CD8-positive, alpha-beta memory T cell (primary cell): ENCODE data around the gene TUBB1. TPM values are rescaled to one million over a fixed set of nuclear protein-coding genes. Genes with fewer than 3 reads are reported as not detected.

ENCODE experiments used
- CTCF ChIA-PET: fragments of 350-600 bp; sonication (Branson Sonifier 250); formaldehyde crosslinking; loops from one replicate; lab custom pipeline; 2021; ENCODE audit warnings: antibody characterized with exemption; lab: Charles Lee
- POLR2A ChIA-PET: fragments of 350-600 bp; sonication (Branson Sonifier 250); formaldehyde crosslinking; loops from one replicate; lab custom pipeline; 2021; ENCODE audit warnings: antibody characterized with exemption; lab: Charles Lee
- DNase-seq, 5 donors: peaks; one replicate each; pipeline versions ENCODE4 v3.0.0 to v3.0.0-alpha.2; 2020 to 2022; ENCODE audit warnings: mixed read lengths in 1 of 5
- H3K27ac ChIP-seq: one replicate; pipeline ENCODE4 v1.7.0; 2013; ENCODE audit warnings: low read depth, mild to moderate bottlenecking, low read length, moderate library complexity
- H3K27me3 ChIP-seq: 2 replicates; pipeline ENCODE4 v1.7.0; 2013; ENCODE audit warnings: low read length, mild to moderate bottlenecking; ENCODE audit not compliant: insufficient read depth, poor library complexity, severe bottlenecking
- H3K36me3 ChIP-seq: 2 replicates; pipeline ENCODE4 v1.7.0; 2013; ENCODE audit warnings: mild to moderate bottlenecking, low read length, moderate library complexity; ENCODE audit not compliant: insufficient read depth
- H3K4me1 ChIP-seq: 2 replicates; pipeline ENCODE4 v1.7.0; 2013; ENCODE audit warnings: mild to moderate bottlenecking, low read length, moderate library complexity; ENCODE audit not compliant: insufficient read depth
- H3K4me3 ChIP-seq: 2 replicates; pipeline ENCODE4 v1.7.0; 2013; ENCODE audit warnings: mild to moderate bottlenecking, low read length
- H3K9me3 ChIP-seq: 2 replicates; pipeline ENCODE4 v1.7.0; 2013; ENCODE audit warnings: mild to moderate bottlenecking, low read length
- H3K27ac Mint-ChIP-seq, 8 donors: one replicate each; pipeline ENCODE4 v1.8.0; 2020 to 2021; ENCODE audit warnings: mixed read lengths in 8 of 8, mild to moderate bottlenecking in 6 of 8, inconsistent platforms in 3 of 8, moderate library complexity in 3 of 8
- H3K27me3 Mint-ChIP-seq, 2 donors: one replicate each; pipeline ENCODE4 v1.8.0; 2020 to 2021; ENCODE audit warnings: mixed read lengths in 2 of 2, mild to moderate bottlenecking in 1 of 2, moderate library complexity in 1 of 2
- H3K36me3 Mint-ChIP-seq, 3 donors: one replicate each; pipeline ENCODE4 v1.8.0; 2020 to 2021; ENCODE audit warnings: mixed read lengths in 3 of 3, inconsistent platforms in 1 of 3, mild to moderate bottlenecking in 1 of 3
- H3K4me1 Mint-ChIP-seq, 3 donors: one replicate each; pipeline ENCODE4 v1.8.0; 2020 to 2021; ENCODE audit warnings: mixed read lengths in 3 of 3, inconsistent platforms in 1 of 3, mild to moderate bottlenecking in 1 of 3
- H3K4me3 Mint-ChIP-seq, 7 donors: one replicate each; pipeline ENCODE4 v1.8.0; 2020 to 2021; ENCODE audit warnings: mixed read lengths in 7 of 7, mild to moderate bottlenecking in 6 of 7, moderate library complexity in 4 of 7, inconsistent platforms in 2 of 7
- H3K9me3 Mint-ChIP-seq, 5 donors: one replicate each; pipeline ENCODE4 v1.8.0; 2020 to 2022; ENCODE audit warnings: mixed read lengths in 5 of 5, mild to moderate bottlenecking in 3 of 5, moderate library complexity in 2 of 5, inconsistent platforms in 1 of 5
- polyA plus RNA-seq: library from polyadenylated mRNA; unstranded; fragments of 300-500 nt; fragmentation: Illumina TruSeq; gene quantifications from one replicate; pipeline ENCODE4 v1.2.3, GENCODE V29; 2021
- total RNA-seq, 2 experiments: library from RNA; stranded (reverse); gene quantifications; one replicate each; pipeline ENCODE4 v1.2.3, GENCODE V29; 2021

TUBB1 gene
- total and polyA plus RNA-seq, 3 experiments from 2014 or later = 0.10 TPM; not detected in 2

DNA sequence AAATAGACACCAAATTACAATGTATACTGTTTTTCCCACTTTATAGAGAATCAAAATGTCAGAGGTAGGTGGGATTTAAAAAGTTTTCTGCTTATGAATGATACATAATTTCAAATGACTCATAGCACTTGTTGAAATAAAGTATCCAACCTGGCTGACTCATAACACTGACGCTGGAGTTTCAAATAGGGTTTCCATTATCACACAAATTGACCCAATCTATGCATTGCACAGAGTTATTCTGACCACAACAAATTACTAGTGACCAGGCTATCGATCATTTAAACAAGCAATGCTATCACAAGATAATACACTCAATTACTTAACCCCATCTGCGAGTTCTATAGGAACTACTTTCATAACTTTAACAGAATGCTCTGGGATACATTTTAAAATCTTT lies 55.2 kb downstream of the TUBB1 start:
- H3K27ac Mint-ChIP-seq = no peak overlapping the region
- H3K36me3 Mint-ChIP-seq = no peaks in the 10 kb centered on the region
- peaks cover 0 to 11% (median 0%) of the 10 kb centered on the region in 3 donors for H3K4me1 Mint-ChIP-seq
- Histone ChIP-seq H3K27ac (no peak overlapping the region), H3K4me1 (no peaks in the 10 kb centered on the region), H3K27me3 (peaks cover 6% of the 10 kb centered on the region), H3K9me3 (no peaks in the 10 kb centered on the region), H3K36me3 (no peaks in the 10 kb centered on the region), H3K4me3 (no peak overlapping the region)
- POLR2A ChIA-PET = no interaction called here
- no peak overlapping the region for H3K4me3 Mint-ChIP-seq
- no peak for DNase-seq
- no peaks in the 10 kb centered on the region for H3K9me3 Mint-ChIP-seq
- CTCF ChIA-PET = no interaction called here
- H3K27me3 Mint-ChIP-seq = peaks cover 27 to 62% of the 10 kb centered on the region in 2 donors

DNA sequence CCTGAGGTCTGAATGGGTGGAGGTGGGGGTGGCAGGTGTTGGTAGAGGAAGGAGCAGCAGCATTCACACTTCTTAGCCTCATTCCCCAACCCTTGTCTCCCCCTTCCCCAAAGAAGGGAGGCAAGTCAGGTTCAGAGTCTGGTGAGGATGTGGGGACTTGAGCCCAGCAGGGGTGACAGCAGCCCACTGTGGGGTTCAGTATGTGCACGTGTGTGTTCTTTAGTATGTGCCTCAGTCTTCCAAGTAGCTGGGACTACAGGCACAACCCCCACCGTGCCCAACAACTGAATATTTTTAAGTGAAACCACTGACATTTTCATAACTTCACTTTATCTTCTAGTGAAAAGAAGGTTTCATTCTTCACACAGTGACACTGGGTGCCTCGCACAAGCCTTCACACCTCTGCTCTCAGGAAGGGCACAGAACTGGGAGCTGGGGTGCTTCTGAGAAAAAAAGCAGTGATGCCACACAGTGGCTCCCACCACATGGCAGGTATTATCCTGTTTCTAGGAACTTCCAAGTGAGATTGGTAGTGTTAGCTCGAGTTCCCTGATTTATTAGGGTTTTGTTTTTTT lies 56.8 kb downstream of the TUBB1 start:
- DNase-seq = no peak
- no peaks in the 10 kb centered on the region for H3K36me3 ChIP-seq
- H3K4me1 ChIP-seq = no peaks in the 10 kb centered on the region
- no peaks in the 10 kb centered on the region for H3K36me3 Mint-ChIP-seq
- H3K4me1 Mint-ChIP-seq = peaks cover 0 to 11% (median 0%) of the 10 kb centered on the region in 3 donors
- H3K4me3 Mint-ChIP-seq = no peak overlapping the region
- H3K27ac ChIP-seq = no peak overlapping the region
- H3K27me3 Mint-ChIP-seq = peaks cover 31 to 65% of the 10 kb centered on the region in 2 donors
- no peak overlapping the region for H3K4me3 ChIP-seq
- POLR2A ChIA-PET = no interaction called here
- CTCF ChIA-PET = interaction anchor here (2.3 kb wide), 1 partner anchor 12 kb away, joined by 8 read pairs; no protein-coding TSS in a partner anchor
- H3K9me3 ChIP-seq = no peaks in the 10 kb centered on the region
- H3K9me3 Mint-ChIP-seq = no peaks in the 10 kb centered on the region
- H3K27ac Mint-ChIP-seq = peak overlapping the region in 1 of 8 donors; percentile 85
- H3K27me3 ChIP-seq = peaks cover 6% of the 10 kb centered on the region

Other genes starting within 250 kb of the TUBB1 start
- gene GNAS-AS1, start 168.5 kb upstream of the TUBB1 start, total RNA-seq = under 1 TPM; 0.55 to 0.68 TPM
- not detected for gene GNAS-AS1, start 168.5 kb upstream of the TUBB1 start, polyA plus RNA-seq
- 100 to 1,000 TPM; 637 to 666 TPM for gene GNAS, start 166.7 kb upstream of the TUBB1 start, total RNA-seq
- gene GNAS, start 166.7 kb upstream of the TUBB1 start, polyA plus RNA-seq = 218 TPM
- 100 to 1,000 TPM; 101 to 108 TPM for gene NELFCD, start 38.2 kb upstream of the TUBB1 start, total RNA-seq
- gene NELFCD, start 38.2 kb upstream of the TUBB1 start, polyA plus RNA-seq = 78.1 TPM
- gene CTSZ, start 12.2 kb upstream of the TUBB1 start, total RNA-seq = 10 to 100 TPM; 35.3 to 36.0 TPM
- 1.5 TPM for gene CTSZ, start 12.2 kb upstream of the TUBB1 start, polyA plus RNA-seq
- 100 to 1,000 TPM in 1 of 2 experiments, 10 to 100 TPM in 1; 98.1 to 102 TPM for gene ATP5F1E, start 12.9 kb downstream of the TUBB1 start, total RNA-seq
- gene ATP5F1E, start 12.9 kb downstream of the TUBB1 start, polyA plus RNA-seq = 95.0 TPM
- 100 to 1,000 TPM; 127 to 141 TPM for gene PRELID3B, start 23.4 kb downstream of the TUBB1 start, total RNA-seq
- 33.8 TPM for gene PRELID3B, start 23.4 kb downstream of the TUBB1 start, polyA plus RNA-seq
- 1 to 10 TPM; 6.4 to 6.9 TPM for gene ZNF831, start 144.4 kb downstream of the TUBB1 start, total RNA-seq
- 12.1 TPM for gene ZNF831, start 144.4 kb downstream of the TUBB1 start, polyA plus RNA-seq